ENCODE results near the gene ALDOC.

The ALDOC gene

DNA sequence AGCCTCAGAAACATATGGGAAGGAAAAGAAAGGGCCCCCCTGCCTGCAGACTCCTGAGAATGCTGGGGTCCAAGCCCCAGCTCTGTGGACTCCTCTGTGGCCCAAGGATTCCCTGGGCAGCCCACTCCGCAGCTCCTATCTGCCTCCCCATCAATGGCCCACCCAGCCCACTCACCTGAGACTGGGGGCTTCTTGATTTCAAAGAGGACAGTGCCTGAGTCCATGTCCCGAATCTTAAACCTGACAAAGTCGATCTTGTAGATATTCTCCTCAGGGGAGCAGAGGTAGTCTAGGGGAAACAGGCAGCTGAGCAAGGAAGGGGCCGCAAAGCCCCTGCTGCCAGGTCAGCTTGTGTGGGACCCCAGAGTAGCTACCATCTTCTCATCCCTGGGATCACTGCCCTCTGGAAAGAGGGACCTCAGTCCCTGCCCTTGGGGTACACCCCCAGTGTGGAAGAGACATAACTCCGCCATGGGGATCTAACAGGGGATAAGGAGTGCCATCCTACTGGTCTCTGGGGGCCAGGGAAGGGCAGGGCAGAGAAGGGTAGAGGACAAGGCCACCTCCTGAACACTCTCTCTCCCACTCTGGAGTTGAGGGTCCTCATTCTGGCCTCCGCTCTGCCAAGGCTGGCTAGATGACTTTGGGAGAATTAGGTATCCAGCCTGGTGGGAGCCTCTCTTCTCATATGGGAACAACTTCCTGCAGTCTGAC lies 28.1 kb downstream of the ALDOC start:
- TF ChIP-seq, protein P1, sequence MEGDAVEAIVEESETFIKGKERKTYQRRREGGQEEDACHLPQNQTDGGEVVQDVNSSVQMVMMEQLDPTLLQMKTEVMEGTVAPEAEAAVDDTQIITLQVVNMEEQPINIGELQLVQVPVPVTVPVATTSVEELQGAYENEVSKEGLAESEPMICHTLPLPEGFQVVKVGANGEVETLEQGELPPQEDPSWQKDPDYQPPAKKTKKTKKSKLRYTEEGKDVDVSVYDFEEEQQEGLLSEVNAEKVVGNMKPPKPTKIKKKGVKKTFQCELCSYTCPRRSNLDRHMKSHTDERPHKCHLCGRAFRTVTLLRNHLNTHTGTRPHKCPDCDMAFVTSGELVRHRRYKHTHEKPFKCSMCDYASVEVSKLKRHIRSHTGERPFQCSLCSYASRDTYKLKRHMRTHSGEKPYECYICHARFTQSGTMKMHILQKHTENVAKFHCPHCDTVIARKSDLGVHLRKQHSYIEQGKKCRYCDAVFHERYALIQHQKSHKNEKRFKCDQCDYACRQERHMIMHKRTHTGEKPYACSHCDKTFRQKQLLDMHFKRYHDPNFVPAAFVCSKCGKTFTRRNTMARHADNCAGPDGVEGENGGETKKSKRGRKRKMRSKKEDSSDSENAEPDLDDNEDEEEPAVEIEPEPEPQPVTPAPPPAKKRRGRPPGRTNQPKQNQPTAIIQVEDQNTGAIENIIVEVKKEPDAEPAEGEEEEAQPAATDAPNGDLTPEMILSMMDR (IDR thresholded peaks at IDR 0.05; ENCODE audit: low read length, missing control alignments), result no peak
- DNase-seq (ENCODE audit: low read depth), result no peak
- H3K4me3 ChIP-seq (replicated peaks; ENCODE audit: low read depth, low read length), result no peak overlapping the region

DNA sequence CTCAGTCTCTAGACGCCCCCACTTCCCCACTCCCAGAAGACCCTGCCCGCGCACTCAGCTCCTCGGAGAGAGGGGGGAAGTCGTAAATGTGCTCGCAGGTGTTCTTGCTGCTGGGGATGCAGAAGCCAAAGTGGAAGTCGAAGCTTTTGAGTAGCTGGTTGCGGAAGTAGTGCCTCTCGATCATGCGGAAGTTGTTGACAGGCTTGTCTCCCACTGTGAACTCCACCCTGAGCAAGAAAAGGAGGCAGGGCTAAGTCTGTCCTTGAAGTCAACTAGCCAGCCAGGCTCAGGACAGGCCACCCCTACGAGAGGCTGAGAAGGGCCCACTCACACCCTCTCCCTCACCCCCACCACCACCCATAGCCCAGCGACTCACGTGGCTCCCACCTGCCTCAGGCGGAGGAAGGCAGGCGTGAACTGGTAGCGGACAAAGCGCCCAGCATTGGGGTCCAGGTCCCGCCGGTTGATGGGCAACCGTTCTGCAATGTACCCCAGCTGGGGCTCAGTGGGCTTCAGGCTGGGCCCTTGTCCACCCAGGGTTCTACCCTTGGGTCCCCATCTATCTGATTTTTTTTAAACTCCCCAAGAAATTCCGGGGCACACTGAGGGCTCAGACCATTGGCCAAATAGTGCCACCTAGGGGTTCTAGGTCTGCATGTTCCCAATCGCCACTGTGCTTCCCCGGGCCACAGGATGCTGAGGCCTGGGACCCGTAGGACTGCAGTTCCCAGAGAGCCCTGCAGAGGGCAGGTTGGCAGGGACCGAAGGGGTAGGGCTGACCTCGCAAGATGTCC lies 28.9 kb downstream of the ALDOC start:
- DNase-seq (ENCODE audit: low read depth), result peak; percentile 77
- H3K4me3 ChIP-seq (replicated peaks; ENCODE audit: low read depth, low read length), result no peak overlapping the region
- TF ChIP-seq, protein P1 (IDR thresholded peaks at IDR 0.05; ENCODE audit: low read length, missing control alignments), result peak; percentile 91

DNA sequence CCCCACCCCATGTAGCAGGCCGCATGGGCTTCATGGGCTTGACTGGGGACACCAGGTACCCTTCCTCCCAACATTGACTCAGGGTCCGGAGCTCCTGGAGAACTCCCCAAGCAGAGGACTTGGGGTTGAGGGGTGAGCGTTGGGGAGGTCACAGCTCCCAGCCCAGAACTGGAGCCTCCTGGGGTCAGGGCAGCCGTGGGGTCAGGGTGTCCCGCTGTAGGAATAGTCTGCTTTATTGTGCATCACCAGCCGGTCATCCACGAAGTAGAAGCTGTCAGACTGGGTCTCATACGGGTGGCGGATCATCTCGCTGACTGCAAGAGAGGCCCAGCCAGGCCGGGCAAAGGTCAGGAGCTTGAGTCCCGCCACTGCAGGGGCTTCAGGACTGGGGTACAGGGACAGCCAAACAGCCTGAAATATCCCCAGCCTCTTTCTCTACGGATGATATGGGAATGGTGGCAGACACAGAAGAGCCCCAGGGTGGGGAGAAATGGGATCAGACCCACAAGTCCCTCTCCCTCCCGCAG lies 29.5 kb downstream of the ALDOC start:
- TF ChIP-seq, protein P1 (IDR thresholded peaks at IDR 0.05; ENCODE audit: low read length, missing control alignments), result no peak
- DNase-seq (ENCODE audit: low read depth), result no peak
- no peak overlapping the region for H3K4me3 ChIP-seq (replicated peaks; ENCODE audit: low read depth, low read length)

DNA sequence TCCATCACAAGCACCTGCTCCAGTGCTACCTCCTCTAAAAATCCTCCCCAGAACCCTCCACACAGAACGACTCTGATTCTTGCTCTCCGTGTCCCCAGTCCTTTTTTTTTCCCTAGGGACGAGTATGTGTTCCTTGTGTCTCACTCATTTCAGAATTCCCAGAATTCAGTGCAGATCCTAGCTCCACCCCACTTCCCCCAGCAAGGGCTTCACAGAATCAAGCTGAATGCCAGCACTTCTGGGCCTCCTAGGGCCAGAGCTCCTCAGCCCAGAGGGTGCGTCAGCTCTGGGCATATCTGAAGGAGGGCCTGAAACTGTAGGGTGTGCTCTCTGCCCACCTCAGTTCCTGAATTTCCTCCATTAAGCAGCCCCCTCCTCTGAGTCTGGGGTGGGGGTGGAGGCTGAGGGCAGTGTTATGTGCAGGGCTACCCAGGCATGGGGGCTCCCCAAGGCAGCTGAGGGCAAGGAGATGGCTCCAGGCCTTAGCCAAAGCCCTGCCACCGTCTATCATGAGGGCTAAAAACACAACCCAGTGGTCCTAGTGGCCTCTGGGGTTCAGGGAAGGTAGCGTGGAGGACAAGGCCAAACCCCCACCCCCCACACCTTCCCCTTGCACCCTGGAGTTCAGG lies 30.8 kb downstream of the ALDOC start:
- TF ChIP-seq, protein P1 (IDR thresholded peaks at IDR 0.05; ENCODE audit: low read length, missing control alignments), result no peak
- no peak for DNase-seq (ENCODE audit: low read depth)
- H3K4me3 ChIP-seq (replicated peaks; ENCODE audit: low read depth, low read length), result no peak overlapping the region

DNA sequence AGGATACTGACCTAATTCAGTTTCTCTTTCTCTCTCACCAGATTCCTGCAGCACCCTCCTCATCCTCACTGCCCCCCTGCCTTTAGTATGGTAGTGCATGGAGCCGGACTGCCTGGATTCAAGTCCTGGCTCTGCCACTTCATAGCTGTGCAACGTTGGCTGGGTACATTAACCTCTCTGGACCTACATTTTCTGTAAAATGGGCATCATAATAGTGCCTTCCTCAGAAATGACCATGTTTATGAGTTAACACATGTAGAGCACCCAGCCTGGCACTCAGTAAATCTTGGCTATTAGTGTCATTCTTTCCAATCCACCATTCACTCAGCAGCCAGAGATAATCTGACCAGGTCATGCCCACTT lies 31.6 kb downstream of the ALDOC start:
- TF ChIP-seq, protein P1 (IDR thresholded peaks at IDR 0.05; ENCODE audit: low read length, missing control alignments), result no peak
- H3K4me3 ChIP-seq (replicated peaks; ENCODE audit: low read depth, low read length), result no peak overlapping the region
- no peak for DNase-seq (ENCODE audit: low read depth)

DNA sequence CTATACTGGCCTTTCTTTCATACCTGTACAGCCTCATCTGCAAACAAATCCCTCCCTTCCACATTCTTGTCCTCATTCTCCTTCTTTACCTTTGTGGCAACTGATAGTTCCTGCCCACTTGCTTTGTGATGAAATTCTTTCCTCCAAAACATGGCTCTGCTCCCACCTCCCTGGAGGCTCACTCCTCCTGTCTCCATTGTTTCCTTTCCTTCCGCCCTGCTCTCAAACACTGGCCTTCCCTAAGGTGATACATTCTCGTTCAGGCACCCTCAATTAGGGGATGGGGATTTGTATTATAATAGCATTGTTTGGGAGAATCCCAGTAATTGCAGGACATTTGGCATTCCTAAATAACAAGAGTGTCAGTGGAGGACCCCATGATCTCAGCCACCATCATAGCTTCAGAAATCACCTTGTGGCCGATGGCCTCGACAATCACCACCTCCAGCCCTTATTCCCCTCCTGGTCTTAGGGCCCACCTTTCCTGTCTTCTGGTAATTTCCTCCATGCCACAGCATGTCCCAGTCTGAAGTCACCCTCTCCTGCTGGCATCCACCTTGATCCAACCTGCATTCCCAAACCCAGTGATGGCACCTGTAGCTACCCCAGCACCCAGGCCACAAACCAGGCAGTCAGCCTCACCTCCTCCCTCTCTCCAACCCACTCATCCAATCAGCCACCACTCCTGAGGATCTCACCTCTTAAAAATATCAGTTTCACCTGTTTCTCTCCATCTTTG lies 32.1 kb downstream of the ALDOC start:
- TF ChIP-seq, protein P1 (IDR thresholded peaks at IDR 0.05; ENCODE audit: low read length, missing control alignments), result no peak
- H3K4me3 ChIP-seq (replicated peaks; ENCODE audit: low read depth, low read length), result no peak overlapping the region
- no peak for DNase-seq (ENCODE audit: low read depth)

Measured in fibroblast of pulmonary artery (primary cell).